ENCODE results near the gene SPINDOC. TPM values are rescaled to one million over a fixed set of nuclear protein-coding genes. Genes with fewer than 3 reads are reported as not detected.

The SPINDOC gene
- total RNA-seq, 3 donors from 2014 or later: 5.8 to 22.3 (median 7.0) TPM

GRCh38 chr11:63839508-63840355 is 26.5 kb downstream of the SPINDOC start:
- H3K4me3 ChIP-seq: peak overlapping the region; percentile 81
- intact Hi-C loops (cut with DNase I, micrococcal nuclease): loop anchor here in 1 of 2 donors (5.0 to 10.0 kb wide), 2 partner anchors 108 to 315 kb away; no protein-coding TSS in a partner anchor
- TF ChIP-seq CTCF (IDR thresholded peaks at IDR 0.05): no peak
- no peaks in the 10 kb centered on the region for H3K9me3 ChIP-seq
- ATAC-seq (no peak), DNase-seq (peak; percentile 58 to 75 (median 74))
- no peaks in the 10 kb centered on the region for H3K36me3 ChIP-seq (ENCODE audit: low read depth)
- peaks cover 46% of the 10 kb centered on the region for H3K4me1 ChIP-seq (ENCODE audit: low read depth)

GRCh38 chr11:63840356-63841060 is 27.3 kb downstream of the SPINDOC start:
- H3K4me3 ChIP-seq: peak overlapping the region; percentile 81
- no peak for TF ChIP-seq CTCF (IDR thresholded peaks at IDR 0.05)
- intact Hi-C loops (cut with DNase I, micrococcal nuclease): no loop called here
- ATAC-seq (no peak), DNase-seq (no peak)
- no peaks in the 10 kb centered on the region for H3K36me3 ChIP-seq (ENCODE audit: low read depth)
- H3K9me3 ChIP-seq: no peaks in the 10 kb centered on the region
- H3K4me1 ChIP-seq (ENCODE audit: low read depth): peaks cover 50% of the 10 kb centered on the region

GRCh38 chr11:63841554-63841953 is 28.3 kb downstream of the SPINDOC start:
- Histone ChIP-seq H3K36me3 (ENCODE audit: low read depth) (no peaks in the 10 kb centered on the region), H3K9me3 (no peaks in the 10 kb centered on the region), H3K4me1 (ENCODE audit: low read depth) (peaks cover 59% of the 10 kb centered on the region), H3K4me3 (no peak overlapping the region)
- TF ChIP-seq CTCF (IDR thresholded peaks at IDR 0.05): no peak
- intact Hi-C loops (cut with DNase I, micrococcal nuclease): no loop called here
- ATAC-seq: no peak
- DNase-seq: peak in 1 of 3 donors; percentile 44

- Histone ChIP-seq H3K9me3 (no peaks in the 10 kb centered on the region), H3K4me1 (ENCODE audit: low read depth) (peaks cover 63% of the 10 kb centered on the region), H3K36me3 (ENCODE audit: low read depth) (no peaks in the 10 kb centered on the region), H3K4me3 (no peak overlapping the region)
- DNase-seq (peak in 1 of 3 donors; percentile 24), ATAC-seq (no peak)
- TF ChIP-seq CTCF (IDR thresholded peaks at IDR 0.05): no peak
- intact Hi-C loops (cut with DNase I, micrococcal nuclease): no loop called here
Observed at GRCh38 chr11:63843041-63843440, 29.8 kb downstream of the SPINDOC start.

- intact Hi-C loops (cut with DNase I, micrococcal nuclease): no loop called here
- H3K4me1 ChIP-seq (ENCODE audit: low read depth): peaks cover 57% of the 10 kb centered on the region
- ATAC-seq: no peak
Observed at GRCh38 chr11:63844836-63845235, 31.6 kb downstream of the SPINDOC start.

More at GRCh38 chr11:63844836-63845235, 31.6 kb downstream of the SPINDOC start:
- no peak for TF ChIP-seq CTCF (IDR thresholded peaks at IDR 0.05)
- peak in 1 of 3 donors; percentile 20 for DNase-seq
- Histone ChIP-seq H3K4me3 (no peak overlapping the region), H3K9me3 (no peaks in the 10 kb centered on the region), H3K36me3 (ENCODE audit: low read depth) (no peaks in the 10 kb centered on the region)

All from mucosa of descending colon (tissue), 3 donors.